ENCODE results near the gene CRYBG1.

Gene CRYBG1

GRCh38 chr6:106413016-106413415 lies 52.5 kb downstream of the CRYBG1 start:
- no peak for DNase-seq (ENCODE audit: low spot score)
- no peak for TF ChIP-seq CTCF (IDR thresholded peaks at IDR 0.05; ENCODE audit: extremely low read depth, missing control alignments)

GRCh38 chr6:106413722-106414121 lies 53.2 kb downstream of the CRYBG1 start:
- no peak for DNase-seq (ENCODE audit: low spot score)
- TF ChIP-seq CTCF (IDR thresholded peaks at IDR 0.05; ENCODE audit: extremely low read depth, missing control alignments): no peak

- no peak for DNase-seq (ENCODE audit: low spot score)
- TF ChIP-seq CTCF (IDR thresholded peaks at IDR 0.05; ENCODE audit: extremely low read depth, missing control alignments): no peak
Measured at GRCh38 chr6:106415921-106416320, 55.4 kb downstream of the CRYBG1 start.

- DNase-seq (ENCODE audit: low spot score): no peak
- no peak for TF ChIP-seq CTCF (IDR thresholded peaks at IDR 0.05; ENCODE audit: extremely low read depth, missing control alignments)
Measured at GRCh38 chr6:106417572-106418147, 57.1 kb downstream of the CRYBG1 start.

GRCh38 chr6:106419900-106420613 lies 59.5 kb downstream of the CRYBG1 start:
- no peak for DNase-seq (ENCODE audit: low spot score)
- no peak for TF ChIP-seq CTCF (IDR thresholded peaks at IDR 0.05; ENCODE audit: extremely low read depth, missing control alignments)

- no peak for DNase-seq (ENCODE audit: low spot score)
- no peak for TF ChIP-seq CTCF (IDR thresholded peaks at IDR 0.05; ENCODE audit: extremely low read depth, missing control alignments)
Measured at GRCh38 chr6:106421496-106421895, 61.0 kb downstream of the CRYBG1 start.

GRCh38 chr6:106422534-106422933 lies 62.0 kb downstream of the CRYBG1 start:
- no peak for TF ChIP-seq CTCF (IDR thresholded peaks at IDR 0.05; ENCODE audit: extremely low read depth, missing control alignments)
- no peak for DNase-seq (ENCODE audit: low spot score)

All from GM20000 (cell line).